ENCODE data around the gene CDH22.

CDH22 gene

GRCh38 chr20:46296526-46297250, 11.6 kb downstream of the CDH22 start:
- DNase-seq, result no peak

GRCh38 chr20:46293084-46293483, 15.2 kb downstream of the CDH22 start:
- no peak for DNase-seq

GRCh38 chr20:46291401-46291800, 16.9 kb downstream of the CDH22 start:
- DNase-seq, result no peak

GRCh38 chr20:46289432-46289831, 18.9 kb downstream of the CDH22 start:
- DNase-seq, result no peak

- no peak for DNase-seq
These were observed 21.3 kb downstream of the CDH22 start for GRCh38 chr20:46286977-46287376.

- DNase-seq, result no peak
These were observed 21.9 kb downstream of the CDH22 start for GRCh38 chr20:46286382-46286781.

GRCh38 chr20:46285740-46286139, 22.6 kb downstream of the CDH22 start:
- DNase-seq, result no peak

- no peak for DNase-seq
These were observed 23.2 kb downstream of the CDH22 start for GRCh38 chr20:46285072-46285471.

GRCh38 chr20:46284040-46284427, 24.3 kb downstream of the CDH22 start:
- no peak for DNase-seq

GRCh38 chr20:46283426-46284039, 24.8 kb downstream of the CDH22 start:
- DNase-seq, result no peak

GRCh38 chr20:46282669-46283068, 25.6 kb downstream of the CDH22 start:
- no peak for DNase-seq

- DNase-seq, result no peak
These were observed 29.2 kb downstream of the CDH22 start for GRCh38 chr20:46279103-46279502.

- no peak for DNase-seq
These were observed 30.7 kb downstream of the CDH22 start for GRCh38 chr20:46277602-46278001.

GRCh38 chr20:46276531-46276930, 31.8 kb downstream of the CDH22 start:
- no peak for DNase-seq

- DNase-seq, result no peak
These were observed 33.2 kb downstream of the CDH22 start for GRCh38 chr20:46275091-46275490.

- no peak for DNase-seq
These were observed 34.6 kb downstream of the CDH22 start for GRCh38 chr20:46273717-46274116.

- DNase-seq, result no peak
These were observed 35.8 kb downstream of the CDH22 start for GRCh38 chr20:46272389-46273047.

GRCh38 chr20:46270977-46271744, 37.1 kb downstream of the CDH22 start:
- peak; percentile 40 for DNase-seq

GRCh38 chr20:46269372-46269771, 38.9 kb downstream of the CDH22 start:
- no peak for DNase-seq

- no peak for DNase-seq
These were observed 39.6 kb downstream of the CDH22 start for GRCh38 chr20:46268662-46269061.

GRCh38 chr20:46268131-46268614, 40.1 kb downstream of the CDH22 start:
- no peak for DNase-seq

GRCh38 chr20:46267108-46268105, 40.9 kb downstream of the CDH22 start:
- DNase-seq, result no peak

All from COR-L47 (cell line).